Ureter (tissue), 1 donor: ENCODE data around the gene MDP1. TPM values are rescaled to one million over a fixed set of nuclear protein-coding genes. Genes with fewer than 3 reads are reported as not detected.
A peak's percentile ranks its signal among the peaks of the same experiment; 100 is the strongest.
"Not testable (repeated sequence)": the region's sequence is repeated elsewhere in the genome, so short reads cannot be mapped to it uniquely, and the experiment has no call there.

Source experiments
- DNase-seq: peaks from one replicate; pipeline ENCODE4 v3.0.0-alpha.2; 2020; ENCODE audit warnings: low spot score
- total RNA-seq: library from RNA; stranded (reverse); gene quantifications from one replicate; pipeline ENCODE4 v1.2.4, GENCODE V29; 2023
- donor health status: DM: yes; HTN: yes; CAD: no.

MDP1 gene
- total RNA-seq, 1 donor from 2014 or later: 17.0 TPM

DNA sequence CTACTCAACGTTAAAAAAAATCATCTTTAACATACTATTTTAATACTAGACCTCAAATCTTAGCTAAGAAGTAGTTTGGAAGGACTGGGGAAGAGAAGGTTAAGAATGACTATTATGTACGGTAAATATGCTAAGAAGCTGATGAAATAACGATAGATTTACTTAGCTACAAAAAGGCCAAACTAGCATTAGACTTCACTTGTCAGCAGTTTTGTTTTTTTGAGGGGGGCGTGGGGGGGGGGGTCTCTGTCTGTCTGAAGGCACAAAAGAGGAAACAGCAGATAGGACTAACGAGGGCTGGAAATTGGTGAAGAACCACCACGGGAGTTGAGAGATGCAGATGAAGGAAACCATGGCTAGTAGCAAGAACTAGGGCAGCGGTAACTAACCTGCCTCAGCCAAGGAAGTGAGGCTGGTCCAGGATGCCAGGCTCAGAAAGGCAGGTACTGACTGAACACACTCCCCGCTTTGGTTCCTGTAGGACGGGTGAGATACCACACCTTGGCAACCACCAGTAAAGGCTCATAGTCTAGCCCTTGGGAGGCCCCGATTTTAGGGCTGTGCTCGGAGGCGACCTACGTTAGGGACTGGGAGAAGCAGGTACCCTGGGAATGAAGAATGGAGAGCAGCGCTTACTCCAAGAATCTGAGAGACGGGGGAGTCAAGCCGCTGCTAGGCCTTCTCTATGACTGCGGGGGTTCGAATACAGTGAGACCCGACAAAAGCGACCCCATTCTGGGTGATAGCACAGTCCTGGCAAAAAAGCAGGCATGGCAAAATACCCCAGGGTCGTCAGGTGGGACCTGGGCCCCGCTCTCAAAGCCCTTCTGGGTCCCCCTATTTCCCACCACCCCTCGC, 15.6 kb upstream of the MDP1 start:
- no peak for DNase-seq

DNA sequence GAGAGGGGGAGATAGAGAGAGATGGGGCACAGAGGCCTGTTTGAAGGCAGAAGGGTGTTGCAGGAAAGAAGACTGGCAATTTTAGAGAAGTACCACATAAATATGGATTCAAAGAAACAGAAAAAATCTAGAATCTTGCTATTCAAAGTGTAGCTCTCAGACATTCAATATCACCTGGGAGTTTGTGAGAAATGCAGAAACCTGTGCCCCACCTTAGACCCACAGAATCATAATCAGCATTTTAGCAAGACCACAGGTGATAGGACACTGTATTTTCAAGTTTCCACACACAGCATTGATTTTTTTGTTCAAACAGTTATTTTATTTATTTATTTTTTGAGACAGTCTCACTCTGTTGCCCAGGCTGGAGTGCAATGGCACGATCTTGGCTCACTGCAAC, 13.0 kb upstream of the MDP1 start:
- DNase-seq: no peak

DNA sequence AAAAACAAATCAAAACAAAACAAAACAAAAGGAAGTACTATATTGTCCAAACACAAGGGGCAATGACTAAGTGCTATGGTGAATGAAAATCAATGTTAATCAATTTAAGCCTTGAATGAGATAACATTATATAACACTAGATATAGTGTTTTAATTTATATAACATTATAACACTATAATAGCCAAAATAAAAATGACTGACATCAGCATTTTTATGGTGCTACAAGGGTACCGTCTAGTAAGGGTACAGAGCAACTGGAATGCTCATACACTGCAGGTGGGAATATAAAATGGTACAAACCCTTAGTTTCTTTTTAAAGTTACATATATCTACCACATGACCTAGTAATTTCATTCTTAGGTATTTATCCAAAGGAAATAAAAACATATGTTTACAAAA, 10.6 kb upstream of the MDP1 start:
- no peak for DNase-seq

DNA sequence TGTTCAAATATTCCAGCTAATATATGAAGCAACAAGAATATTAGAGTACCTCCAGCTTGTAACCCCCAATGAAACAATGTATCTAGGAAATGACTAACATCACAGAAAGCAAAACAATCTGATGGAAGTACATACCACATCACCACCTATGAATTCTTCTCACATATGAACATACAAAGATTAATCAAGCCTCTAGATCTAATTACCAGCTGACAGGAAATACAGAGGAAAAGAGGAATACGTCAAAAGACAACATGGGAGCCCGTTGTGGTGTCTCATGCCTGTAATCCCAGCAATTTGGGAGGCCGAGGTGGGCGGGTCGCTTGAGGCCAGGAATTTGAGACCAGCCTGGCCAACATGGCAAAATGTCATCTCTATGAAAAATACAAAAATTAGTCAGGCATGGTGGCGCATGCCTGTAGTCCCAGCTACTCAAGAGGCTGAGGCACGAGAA, 8.8 kb upstream of the MDP1 start:
- no peak for DNase-seq

DNA sequence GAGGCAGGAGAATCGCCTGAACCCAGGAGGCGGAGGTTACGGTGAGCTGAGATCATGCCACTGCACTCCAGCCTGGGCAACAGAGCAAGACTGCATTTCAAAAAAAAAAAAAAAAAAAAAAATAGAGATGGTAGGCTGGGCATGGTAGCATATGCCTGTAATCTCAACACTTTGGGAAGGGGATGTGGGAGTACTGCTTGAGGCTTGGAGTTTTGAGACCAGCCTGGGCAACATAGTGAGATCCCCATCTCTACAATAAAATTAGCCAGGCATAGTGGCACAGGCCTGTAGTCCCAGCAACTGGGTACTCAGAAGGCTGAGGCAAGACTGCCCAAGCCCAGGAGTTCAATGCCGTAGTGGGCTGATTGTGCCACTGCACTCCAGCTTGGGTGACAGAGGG, 7.1 kb upstream of the MDP1 start:
- DNase-seq: not testable (repeated sequence)

DNA sequence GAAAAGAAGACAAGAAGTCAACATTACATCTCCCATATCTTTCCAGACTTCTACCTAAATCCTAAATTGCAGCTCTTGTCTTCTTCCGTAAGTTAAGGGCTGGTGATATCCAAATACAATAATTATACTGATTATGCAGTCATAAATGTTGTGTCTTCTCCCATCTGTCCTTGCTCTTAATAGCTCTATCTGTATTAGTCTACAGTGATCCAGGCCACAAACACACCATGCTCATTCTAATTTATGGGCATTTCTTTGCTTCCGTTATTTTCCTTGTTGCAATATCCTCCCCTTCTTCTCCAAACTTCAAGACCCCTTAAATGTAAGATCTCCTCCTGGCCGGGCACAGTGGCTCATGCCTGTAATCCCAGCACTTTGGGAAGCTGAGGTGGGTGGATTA, 3.7 kb upstream of the MDP1 start:
- DNase-seq: no peak

DNA sequence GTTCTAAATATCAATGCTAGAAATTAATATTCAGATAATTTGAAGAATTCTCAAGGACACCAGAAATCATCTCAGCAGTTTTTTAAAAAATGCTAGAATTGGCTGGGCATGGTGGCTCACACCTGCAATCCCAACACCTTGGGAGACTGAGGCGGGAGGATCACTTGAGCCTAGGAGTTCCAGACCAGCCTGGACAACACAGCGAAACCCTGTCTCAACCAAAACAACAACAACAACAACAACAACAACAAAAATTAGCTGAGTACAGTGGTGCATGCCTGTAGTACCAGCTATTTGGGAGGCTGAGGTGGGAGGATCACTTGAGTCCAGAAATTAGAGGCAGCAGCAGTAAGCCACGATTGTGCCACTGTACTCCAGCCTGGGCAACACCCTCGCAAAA, 3.2 kb upstream of the MDP1 start:
- no peak for DNase-seq

DNA sequence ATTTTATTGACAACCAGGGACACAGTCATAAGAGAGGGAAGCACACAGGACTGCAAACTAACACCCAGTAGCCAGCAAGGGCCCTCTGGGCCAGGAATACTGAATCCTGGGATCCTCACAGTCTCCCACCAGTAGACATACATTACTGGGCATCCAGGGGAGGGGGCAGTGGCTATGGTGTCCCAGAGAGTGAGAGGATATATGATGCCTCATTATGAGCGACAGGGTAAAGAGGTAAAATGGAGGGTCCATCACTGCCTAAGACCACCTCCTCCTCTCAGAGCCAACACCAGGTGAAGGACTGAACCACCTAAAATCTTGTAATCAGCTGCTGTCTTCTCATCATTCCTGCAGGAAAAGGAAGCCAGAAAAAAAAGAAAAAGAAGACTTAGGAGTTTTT, 1.0 kb upstream of the MDP1 start:
- DNase-seq: not testable (repeated sequence)

DNA sequence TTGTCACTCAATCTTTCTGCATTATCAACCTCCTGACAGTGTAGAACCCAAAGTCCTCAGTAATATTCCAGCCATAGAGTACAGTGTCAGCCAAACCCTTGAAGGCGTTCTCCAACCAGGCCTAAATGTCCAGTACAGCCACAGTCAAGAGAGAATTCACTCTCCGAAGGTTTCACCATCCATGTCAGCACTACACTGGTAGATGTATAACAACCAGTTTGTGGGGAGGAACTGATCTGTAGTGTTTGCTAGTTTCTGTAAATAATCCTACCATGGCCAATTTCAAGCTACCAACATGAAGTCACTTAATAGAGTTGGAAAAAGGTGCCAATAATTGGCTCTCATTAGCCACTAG, 456 bp upstream of the MDP1 start:
- DNase-seq: no peak

DNA sequence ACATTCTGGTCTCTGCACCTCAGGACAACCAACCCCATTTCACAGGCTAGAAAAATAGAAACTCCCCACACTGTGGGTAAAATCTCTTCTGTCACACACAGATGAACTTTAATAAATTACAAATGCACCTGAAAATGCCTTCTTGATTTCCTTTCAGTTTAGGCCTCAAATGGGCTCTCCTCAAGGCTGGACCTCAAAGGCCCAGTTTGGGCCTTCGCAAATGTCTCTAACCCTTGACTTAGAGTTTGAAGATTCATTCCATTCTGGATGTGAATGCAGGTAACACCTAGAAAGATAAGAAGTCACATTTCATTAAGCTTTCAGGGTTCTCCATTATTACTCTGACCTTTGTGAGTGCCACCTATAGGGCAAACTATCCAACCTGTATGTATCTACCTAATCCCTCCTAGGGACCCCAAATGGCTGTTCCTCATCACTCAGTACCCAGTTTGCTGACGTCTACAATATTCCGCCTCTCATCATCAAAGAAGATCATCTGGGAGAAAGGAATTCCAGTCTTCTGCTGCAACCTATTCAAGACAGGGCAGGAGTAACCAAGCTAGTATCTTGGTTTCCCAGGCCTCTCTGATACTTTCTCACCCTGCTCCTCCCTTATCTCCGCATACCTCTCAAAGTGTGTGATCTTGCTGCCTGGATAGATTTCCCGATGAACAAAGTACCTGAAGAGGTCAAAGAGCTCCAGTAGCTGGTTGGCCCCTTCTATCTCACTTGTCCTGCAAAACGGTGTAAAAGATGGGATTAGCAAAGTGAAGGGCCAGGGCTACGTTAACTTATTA, 1.8 kb downstream of the MDP1 start:
- DNase-seq: no peak

DNA sequence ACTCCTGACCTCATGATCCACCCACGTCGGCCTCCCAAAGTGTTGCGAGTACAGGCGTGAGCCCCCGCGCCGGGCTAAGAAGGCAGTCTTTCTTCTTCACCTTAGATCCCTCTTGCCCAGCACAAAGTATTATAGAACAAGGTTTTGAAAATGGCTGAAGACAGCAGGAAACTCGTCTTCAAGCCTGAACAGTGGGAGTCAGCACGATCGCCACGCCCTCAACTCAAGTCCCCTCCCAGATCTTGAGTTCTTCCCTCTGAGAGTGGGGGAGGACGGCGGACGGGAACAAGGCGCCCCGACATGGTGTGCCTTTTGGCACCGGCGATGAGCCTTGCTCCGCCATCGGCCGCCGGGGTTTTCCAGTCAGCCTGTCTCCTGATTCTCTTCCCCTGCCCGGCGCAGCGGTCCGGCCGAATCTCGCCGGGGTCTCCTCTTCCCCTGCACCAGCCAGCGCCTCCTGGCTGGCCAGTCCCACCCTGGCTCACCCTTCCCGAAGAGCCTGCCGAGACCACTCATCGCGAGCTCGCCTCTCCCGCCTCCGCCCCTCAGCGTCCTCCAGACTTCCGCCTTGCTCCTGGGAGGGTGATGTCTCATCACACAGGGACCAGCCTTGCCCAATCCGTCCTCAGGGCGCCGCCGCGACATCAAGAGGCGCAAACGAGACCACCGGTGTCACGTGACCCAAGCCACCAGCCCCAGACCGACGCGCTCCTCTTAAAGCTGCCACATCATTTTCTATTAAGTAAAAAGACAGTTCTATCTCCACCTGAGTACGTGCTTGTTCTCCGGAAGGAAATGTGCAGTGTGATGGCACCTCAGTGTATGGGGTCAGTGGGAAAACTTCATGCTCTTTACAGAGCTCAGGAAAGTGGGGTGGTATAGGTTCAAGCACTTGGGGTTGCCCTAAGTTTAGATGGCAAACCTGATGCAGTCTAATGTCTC, 2.7 kb downstream of the MDP1 start, which contains the start of gene CHMP4A:
TSS of gene CHMP4A (minus strand) at position 565 of the 942 bp plus-strand sequence. CDS start at position 516, 49 bp downstream.
- peak; percentile 98 for DNase-seq

DNA sequence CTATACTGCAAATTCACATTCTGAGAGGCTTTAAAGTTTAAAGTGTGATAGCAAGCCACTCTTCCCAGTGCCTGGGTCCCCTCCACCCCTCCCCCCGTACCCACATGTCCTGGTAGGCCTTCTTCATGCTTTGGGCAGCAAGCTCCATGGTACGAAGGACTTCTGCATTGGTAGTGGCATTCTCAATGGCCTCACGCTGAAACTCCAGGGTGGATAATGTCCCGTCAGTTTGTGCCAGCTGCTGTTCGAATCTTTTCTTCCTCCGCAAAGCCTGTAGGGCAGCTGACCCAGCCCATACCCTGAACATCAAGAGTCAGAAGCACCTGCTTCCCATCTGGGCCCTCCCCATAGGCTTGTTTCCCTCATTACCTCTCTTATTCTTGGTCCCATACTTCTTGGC, 4.6 kb downstream of the MDP1 start:
- no peak for DNase-seq

DNA sequence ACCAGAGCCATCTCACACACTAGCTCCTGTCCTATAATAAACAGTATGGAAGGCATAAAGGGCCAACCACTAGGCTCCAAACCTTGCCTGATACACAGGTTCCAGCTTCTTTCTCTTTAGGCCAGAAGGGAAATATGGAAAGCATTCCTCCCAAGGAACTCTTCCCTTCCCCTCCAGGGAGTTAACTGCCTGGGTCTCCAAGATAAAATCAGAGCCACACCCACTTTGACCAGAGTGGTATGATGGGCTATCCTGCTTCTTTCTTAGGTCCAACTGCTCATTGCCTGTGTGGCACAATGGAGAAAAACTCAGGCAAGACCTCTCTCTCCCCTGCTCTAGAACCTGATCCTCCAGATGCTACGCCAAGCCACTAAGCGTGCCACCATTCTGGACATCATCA, 8.2 kb downstream of the MDP1 start:
- no peak for DNase-seq

DNA sequence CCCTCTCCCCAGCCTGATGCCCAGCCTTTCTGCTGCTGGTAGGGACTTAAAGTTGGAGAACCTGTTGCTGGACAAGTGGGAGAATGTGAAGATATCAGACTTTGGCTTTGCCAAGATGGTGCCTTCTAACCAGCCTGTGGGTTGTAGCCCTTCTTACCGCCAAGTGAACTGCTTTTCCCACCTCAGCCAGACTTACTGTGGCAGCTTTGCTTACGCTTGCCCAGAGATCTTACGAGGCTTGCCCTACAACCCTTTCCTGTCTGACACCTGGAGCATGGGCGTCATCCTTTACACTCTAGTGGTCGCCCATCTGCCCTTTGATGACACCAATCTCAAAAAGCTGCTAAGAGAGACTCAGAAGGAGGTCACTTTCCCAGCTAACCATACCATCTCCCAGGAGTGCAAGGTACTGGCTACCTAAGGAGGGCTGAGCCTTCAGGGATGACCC, 8.7 kb downstream of the MDP1 start:
- no peak for DNase-seq

DNA sequence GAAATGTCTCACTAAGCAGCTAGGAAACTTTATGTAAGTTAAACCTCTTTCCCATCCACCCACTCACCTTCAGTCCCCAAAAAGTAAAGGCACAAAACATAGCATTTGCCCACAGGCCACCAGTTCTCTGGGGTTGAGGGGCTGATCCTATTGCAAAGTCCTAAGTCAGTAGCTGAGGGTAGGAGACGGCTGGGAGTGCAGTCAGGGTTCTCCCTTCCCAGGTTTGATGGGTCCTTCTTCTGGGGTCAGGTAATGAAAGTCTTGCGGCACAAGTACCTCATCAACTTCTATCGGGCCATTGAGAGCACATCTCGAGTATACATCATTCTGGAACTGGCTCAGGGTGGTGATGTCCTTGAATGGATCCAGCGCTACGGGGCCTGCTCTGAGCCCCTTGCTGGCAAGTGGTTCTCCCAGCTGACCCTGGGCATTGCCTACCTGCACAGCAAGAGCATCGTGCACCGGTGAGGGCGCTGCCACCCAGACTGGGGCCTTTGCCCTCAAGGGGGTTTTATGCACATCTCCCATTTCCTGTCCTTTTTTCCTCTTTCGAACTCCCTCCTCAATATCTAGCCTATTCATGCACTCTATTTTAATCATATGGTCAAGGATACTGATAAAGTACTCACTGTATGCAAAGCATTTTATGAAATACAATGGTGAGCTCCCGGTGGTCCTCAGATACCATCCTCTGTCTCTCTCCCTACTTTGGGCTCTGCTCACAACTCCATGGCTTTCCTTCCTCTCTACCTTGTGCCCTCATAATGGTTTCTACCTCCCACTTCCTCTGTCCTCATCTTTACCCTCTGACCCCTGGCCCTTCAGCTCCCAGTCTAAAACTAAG, 9.4 kb downstream of the MDP1 start:
- DNase-seq: no peak

DNA sequence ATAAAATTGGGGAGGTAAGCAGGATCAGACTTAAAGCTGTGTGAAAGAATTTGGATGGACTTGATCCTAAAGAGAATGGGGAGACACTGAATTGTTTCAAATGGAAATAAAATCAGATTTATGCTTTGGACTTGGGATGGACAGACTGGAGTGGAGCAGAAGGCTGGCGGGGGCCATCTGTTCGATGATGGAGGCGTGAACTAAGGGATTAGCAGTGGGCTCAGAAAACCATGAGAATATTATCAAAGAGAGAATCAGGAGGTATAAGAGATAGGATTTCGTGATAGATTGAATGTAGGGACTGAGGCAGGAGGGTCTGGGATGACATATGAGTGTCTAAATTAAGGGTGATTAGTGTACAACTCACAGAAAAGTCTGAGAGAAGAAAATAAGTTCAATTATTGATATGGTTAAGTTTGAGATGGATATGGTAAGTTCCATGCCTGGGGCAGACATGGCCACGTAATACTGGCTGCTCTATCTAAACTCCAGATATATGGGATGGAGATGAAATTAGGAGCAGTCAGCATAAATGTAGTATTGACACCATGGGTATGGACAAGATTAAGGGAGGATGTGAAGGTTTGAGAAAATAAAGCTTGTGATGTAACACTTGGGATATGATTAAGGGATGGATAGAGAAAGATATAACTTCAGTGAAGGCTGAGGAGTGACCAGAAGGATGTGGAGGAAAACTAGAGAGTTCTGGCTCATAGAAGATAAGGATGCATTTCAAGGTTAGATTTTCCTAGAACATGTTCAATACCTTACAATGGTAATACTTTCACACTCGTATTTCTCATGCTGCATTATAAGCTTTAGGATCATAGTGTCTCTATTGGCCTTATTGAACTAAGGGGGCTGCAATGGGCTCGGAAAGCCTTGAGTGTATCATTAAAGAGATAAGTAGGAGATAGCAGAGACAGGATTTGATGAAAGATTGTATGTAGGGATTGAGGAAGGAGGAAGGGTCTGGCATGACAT, 11.4 kb downstream of the MDP1 start:
- DNase-seq: no peak

DNA sequence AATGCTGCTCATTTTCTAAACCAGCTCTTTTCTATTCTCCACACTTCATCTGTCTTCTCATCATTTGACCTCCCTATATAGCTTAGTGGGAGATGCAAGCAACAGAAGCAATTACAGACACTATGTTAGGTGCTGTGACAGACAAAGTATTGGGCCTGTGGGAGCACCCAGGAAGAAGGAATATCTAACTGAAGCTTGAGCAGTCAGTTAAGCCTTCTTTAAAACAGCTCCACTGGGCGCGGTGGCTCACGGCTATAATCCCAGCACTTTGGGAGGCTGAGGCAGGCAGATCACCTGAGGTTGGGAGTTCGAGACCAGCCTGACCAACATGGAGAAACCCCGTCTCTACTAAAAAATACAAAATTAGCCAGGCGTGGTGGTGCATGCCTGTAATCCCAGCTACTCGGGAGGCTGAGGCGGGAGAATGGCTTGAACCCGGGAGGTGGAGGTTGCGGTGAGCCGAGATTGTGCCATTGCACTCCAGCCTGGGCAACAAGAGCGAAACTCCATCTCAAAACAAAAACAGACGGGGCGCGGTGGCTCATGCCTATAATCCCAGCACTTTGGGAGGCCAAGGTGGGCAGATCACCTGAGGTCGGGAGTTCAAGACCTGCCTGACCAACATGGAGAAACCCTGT, 12.5 kb downstream of the MDP1 start:
- not testable (repeated sequence) for DNase-seq

DNA sequence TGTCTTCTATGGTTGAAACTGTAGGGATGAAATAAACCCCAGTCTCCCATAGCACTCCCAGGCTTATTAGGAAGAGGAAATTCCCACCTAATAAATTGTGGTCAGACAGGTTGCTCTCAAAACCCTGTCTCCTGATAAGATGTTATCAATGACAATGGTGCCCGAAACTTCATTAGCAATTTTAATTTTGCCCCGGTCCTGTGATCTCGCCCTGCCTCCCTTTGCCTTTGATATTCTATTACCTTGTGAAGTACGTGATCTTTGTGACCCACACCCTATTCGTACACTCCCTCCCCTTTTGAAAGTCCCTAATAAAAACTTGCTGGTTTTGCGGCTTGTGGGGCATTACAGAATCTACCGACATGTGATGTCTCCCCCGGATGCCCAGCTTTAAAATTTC, 13.3 kb downstream of the MDP1 start:
- DNase-seq: not testable (repeated sequence)
